Psoas muscle (tissue), 8 donors: ENCODE data around the gene DCTN3. TPM values are rescaled to one million over a fixed set of nuclear protein-coding genes. Genes with fewer than 3 reads are reported as not detected.

Experiments
- ATAC-seq, 4 donors: fragments of 200-7000 bp; cut with Tn5 transposase; one replicate each; pipeline ENCODE4 v1.9.1; 2020; ENCODE audit warnings: moderate library complexity in 3 of 4, mild to moderate bottlenecking in 2 of 4
- DNase-seq, 2 donors: peaks; one replicate each; pipeline ENCODE4 v3.0.0-alpha.2; 2020
- H3K27ac ChIP-seq: fragments of 200-600 bp; one replicate; pipeline ENCODE4 v1.8.0; 2022
- H3K27me3 ChIP-seq, 3 donors: fragments of 200-600 bp in 1 of 3; one replicate each; pipeline versions ENCODE4 v1.6.1 to v1.8.0; 2013 to 2022; ENCODE audit warnings: low read length in 2 of 3, mild to moderate bottlenecking in 2 of 3, moderate library complexity in 1 of 3; ENCODE audit not compliant: insufficient read depth in 3 of 3
- H3K36me3 ChIP-seq, 2 donors: fragments of 200-600 bp in 1 of 2; one replicate each; pipeline versions ENCODE4 v1.6.1 to v1.8.0; 2013 to 2022; ENCODE audit warnings: low read depth in 1 of 2, mild to moderate bottlenecking in 1 of 2, moderate library complexity in 1 of 2; ENCODE audit not compliant: insufficient read depth in 1 of 2
- H3K4me1 ChIP-seq: fragments of 200-600 bp; one replicate; pipeline ENCODE4 v1.8.0; 2022
- H3K4me3 ChIP-seq: fragments of 200-600 bp; one replicate; pipeline ENCODE4 v1.8.0; 2022; ENCODE audit warnings: mild to moderate bottlenecking
- H3K9me3 ChIP-seq: fragments of 200-600 bp; one replicate; pipeline ENCODE4 v1.8.0; 2022
- WGBS, 3 donors: extraction: QIAGEN DNeasy Blood & Tissue Kit; methylation state at CpG; one replicate each; pipeline versions ENCODE4 v1.1.6 to v1.1.7; 2013; 5-methylcytosine and 5-hydroxymethylcytosine counted together
- intact Hi-C, 2 donors: fragments of 100-400 bp; cut with DNase I; formaldehyde crosslinking; loops; one replicate each; pipeline versions ENCODE4 v1.11.0 to v1.14.2; 2022
- polyA plus RNA-seq, 3 donors: library from polyadenylated mRNA; stranded (reverse); fragments of 200-250 nt; gene quantifications; one replicate each; pipeline ENCODE4 v1.2.3, GENCODE V29; 2013
- total RNA-seq, 4 donors: library from RNA; stranded (reverse); fragmentation: NEBNext Ultra II Directional in 2 of 4; extraction: Animal tissue kit (Norgen Biotek cat#: 25700) in 2 of 4; gene quantifications; one replicate each; pipeline versions ENCODE4 v1.2.1 to v1.2.4, GENCODE V29; 2021 to 2023
- TF ChIP-seq, protein P1 (sequence below): fragments of 200-600 bp; IDR thresholded peaks from one replicate; pipeline ENCODE4 v1.8.0; 2022; ENCODE audit warnings: antibody characterized with exemption
- donor health status: healthy with polysubstance abuse.
- donor health status: DM: no; HTN: no; CAD: no; lungs with moderate emphysema.
- donor health status: Bipolar disorder and iron deficiency.
- donor health status: healthy.
- donor health status: DM: yes; HTN: yes; CAD: no.
- donor health status: DM: no; HTN: no; CAD: no.
- donor health status: DM: no; HTN: no; CAD: no.
- donor health status: DM: yes; HTN: yes; CAD: no.

The DCTN3 gene
- total and polyA plus RNA-seq, 7 donors = 52.7 to 109 (median 95.8) TPM

DNA sequence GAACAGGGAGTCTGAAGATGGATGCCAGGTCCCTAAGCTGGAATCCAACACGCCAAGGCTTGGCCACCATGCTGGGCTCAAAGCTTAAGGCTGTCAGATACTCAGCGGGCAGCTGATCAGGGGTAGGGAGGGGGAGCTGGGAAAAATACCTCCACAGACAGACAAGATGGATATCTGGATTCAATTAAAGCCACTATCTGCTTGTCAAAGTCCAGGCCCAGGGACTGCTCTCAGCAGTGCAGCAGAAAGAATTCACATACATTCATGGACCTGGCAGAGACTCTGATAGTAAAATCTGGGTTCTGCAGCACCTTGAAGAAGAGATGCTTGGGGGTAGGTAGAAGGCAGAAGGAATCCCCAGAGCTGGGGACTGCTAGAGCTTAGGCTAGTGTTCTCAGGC, 5.2 kb downstream of the DCTN3 start:
- Histone ChIP-seq H3K4me3 (no peak overlapping the region), H3K36me3 (peaks cover 3 to 57% of the 10 kb centered on the region in 2 donors), H3K27me3 (no peaks in the 10 kb centered on the region), H3K27ac (no peak overlapping the region), H3K4me1 (peaks cover 30% of the 10 kb centered on the region), H3K9me3 (no peaks in the 10 kb centered on the region)
- DNase-seq (no peak), ATAC-seq (no peak)
- intact Hi-C loops = no loop called here
- TF ChIP-seq, protein P1, sequence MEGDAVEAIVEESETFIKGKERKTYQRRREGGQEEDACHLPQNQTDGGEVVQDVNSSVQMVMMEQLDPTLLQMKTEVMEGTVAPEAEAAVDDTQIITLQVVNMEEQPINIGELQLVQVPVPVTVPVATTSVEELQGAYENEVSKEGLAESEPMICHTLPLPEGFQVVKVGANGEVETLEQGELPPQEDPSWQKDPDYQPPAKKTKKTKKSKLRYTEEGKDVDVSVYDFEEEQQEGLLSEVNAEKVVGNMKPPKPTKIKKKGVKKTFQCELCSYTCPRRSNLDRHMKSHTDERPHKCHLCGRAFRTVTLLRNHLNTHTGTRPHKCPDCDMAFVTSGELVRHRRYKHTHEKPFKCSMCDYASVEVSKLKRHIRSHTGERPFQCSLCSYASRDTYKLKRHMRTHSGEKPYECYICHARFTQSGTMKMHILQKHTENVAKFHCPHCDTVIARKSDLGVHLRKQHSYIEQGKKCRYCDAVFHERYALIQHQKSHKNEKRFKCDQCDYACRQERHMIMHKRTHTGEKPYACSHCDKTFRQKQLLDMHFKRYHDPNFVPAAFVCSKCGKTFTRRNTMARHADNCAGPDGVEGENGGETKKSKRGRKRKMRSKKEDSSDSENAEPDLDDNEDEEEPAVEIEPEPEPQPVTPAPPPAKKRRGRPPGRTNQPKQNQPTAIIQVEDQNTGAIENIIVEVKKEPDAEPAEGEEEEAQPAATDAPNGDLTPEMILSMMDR = no peak
- WGBS, 3 donors = 71 to 93% (median 75%) methylated on average over 2 of the region's 2 CpGs

DNA sequence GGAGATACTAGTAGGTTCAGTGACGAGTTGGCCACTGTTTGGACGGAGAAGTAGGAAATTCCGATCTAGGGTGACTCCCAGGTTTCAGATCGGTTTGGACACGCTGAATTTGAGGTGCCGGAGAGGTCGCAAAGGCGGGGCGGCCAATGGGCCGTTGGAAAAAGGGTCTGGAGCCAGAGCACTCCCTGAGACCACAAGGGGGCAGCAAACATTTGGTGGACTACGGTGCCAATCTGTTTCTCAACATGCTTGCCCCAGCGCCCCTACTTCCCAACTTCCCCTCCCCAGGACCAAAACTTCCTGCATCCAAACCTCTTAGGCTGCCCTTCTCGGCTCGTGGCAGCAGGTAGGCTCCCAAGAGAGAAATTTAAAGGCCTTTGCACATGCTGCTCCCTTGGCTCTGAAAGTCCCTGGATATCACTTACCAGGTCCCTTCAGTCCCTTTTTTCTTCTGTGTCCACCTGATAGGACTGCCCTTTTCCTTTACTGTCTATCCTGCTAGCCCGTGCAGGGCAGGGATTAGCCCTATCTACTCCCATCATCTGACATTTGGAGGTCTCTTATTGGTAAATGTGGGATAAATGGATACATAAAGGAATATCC, 7.4 kb downstream of the DCTN3 start:
- peak; percentile 62 to 82 (median 71) for ATAC-seq
- H3K27ac ChIP-seq = peak overlapping the region; percentile 84
- 1 to 2% (median 1%) methylated on average over 15 of the region's 15 CpGs for WGBS, 3 donors

DNA sequence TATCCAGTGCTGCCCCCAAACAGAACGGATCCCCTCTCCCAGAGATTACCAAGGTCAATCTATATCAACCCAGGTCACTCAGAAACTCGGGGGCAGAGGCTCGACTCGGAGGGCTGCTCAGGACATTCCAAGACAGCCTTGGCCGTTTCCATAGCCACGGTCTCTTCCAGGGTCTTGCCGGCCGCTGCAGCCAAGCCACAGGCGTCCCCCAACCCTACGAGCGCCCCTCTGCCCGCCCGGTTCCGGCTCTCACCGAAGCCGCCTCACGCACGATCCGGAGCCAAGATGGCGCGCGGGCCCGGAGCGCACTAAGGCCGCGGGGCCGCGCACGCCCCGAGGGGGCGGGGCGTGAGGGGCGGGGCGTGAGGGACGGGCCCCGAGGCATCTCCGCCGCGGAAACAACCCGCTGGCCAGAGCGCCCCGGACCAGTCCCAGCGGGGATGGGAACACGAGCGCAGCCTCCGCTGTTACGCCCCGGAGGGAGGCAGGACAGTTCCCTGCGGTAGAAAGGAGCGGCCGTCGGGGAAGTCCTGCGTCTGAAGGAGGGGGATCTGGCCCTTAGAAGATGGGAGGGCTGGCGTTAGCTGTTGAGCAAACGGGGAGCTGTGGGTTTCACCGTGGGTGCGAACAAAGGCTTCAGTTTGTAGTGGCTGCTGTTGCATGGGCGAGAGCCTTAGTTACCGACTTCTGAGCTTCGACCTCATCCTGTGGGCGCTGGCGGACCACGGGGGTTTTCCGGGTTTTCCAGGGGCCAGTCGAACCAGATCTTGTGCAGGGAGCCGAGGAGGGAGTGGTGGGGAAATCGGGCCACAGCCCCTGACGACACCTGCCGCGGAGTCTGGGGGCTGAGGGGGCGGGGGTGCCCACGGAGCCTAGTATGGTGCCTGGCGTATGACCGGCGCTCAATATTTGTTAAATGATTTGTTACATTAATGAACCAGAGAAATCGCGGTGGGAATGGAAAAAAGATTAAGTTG, 8.2 kb downstream of the DCTN3 start, which contains the start of gene RPP25L:
RPP25L (minus strand) TSS at position 287 of the 977 bp plus-strand sequence. CDS start 801 bp downstream, outside the sequence.
- TF ChIP-seq, protein P1 = no peak
- peaks cover 26% of the 10 kb centered on the region for H3K4me1 ChIP-seq
- H3K36me3 ChIP-seq = peaks cover 3 to 41% of the 10 kb centered on the region in 2 donors
- 0 to 1% (median 1%) methylated on average over 61 to 77 of the region's 77 CpGs for WGBS, 3 donors
- intact Hi-C loops = loop anchor here in 1 of 2 donors (5.0 kb wide), 1 partner anchor 90 kb away; no protein-coding TSS in a partner anchor
- peak within 1 kb of the TSS; percentile 84 for H3K27ac ChIP-seq
- H3K4me3 ChIP-seq = peak within 1 kb of the TSS; percentile 73
- H3K9me3 ChIP-seq = no peaks in the 10 kb centered on the region
- ATAC-seq (peak; percentile 92 to 96 (median 95)), DNase-seq (peak; percentile 90 to 91)
- no peaks in the 10 kb centered on the region for H3K27me3 ChIP-seq

More for the DNA sequence above, 7.4 kb downstream of the DCTN3 start:
- TF ChIP-seq, protein P1 = peak; percentile 82
- H3K4me1 ChIP-seq = peaks cover 26% of the 10 kb centered on the region
- DNase-seq = peak; percentile 75 to 84
- H3K4me3 ChIP-seq = peak overlapping the region; percentile 73
- H3K36me3 ChIP-seq = peaks cover 3 to 48% of the 10 kb centered on the region in 2 donors
- H3K9me3 ChIP-seq = no peaks in the 10 kb centered on the region
- intact Hi-C loops = loop anchor here in 1 of 2 donors (1.0 to 5.0 kb wide), 2 partner anchors 19 to 89 kb away; no protein-coding TSS in a partner anchor
- no peaks in the 10 kb centered on the region for H3K27me3 ChIP-seq

DNA sequence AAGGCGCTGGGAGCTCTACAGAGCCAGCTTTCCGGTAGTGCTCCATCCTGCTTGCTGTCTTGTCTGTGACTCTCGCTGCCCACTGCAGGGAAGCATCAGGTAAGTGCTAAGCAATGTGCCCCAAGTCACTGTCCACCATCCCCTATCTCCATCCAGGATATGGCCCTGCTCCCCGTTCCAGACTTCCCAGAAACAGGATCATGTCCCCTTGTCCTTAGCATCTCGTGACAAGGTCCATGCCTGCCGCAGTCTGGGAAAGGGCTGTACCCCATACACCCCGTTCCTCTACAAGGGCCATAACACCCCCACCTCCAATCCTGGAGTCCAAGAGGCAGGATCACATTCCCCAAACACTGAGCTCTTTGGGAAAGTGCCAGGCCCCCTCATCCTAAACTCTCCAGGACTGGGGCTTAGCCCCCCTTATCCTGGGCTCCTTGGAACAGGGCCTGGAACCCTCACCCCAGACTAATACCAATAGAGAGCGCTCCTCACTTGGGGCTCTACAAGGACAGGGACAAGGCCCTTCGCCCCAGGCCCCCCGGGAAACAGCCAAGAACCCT, 9.0 kb downstream of the DCTN3 start:
- 22 to 49% (median 31%) methylated on average over 10 of the region's 10 CpGs for WGBS, 3 donors
- H3K4me3 ChIP-seq = peak overlapping the region; percentile 73
- DNase-seq = peak in 1 of 2 donors; percentile 62
- peak overlapping the region; percentile 84 for H3K27ac ChIP-seq
- ATAC-seq = peak; percentile 28 to 50 (median 34)
- H3K27me3 ChIP-seq = no peaks in the 10 kb centered on the region
- TF ChIP-seq, protein P1 = no peak
- no peaks in the 10 kb centered on the region for H3K9me3 ChIP-seq
- intact Hi-C loops = loop anchor here in 1 of 2 donors (5.0 kb wide), 1 partner anchor 91 kb away; no protein-coding TSS in a partner anchor
- peaks cover 3 to 33% of the 10 kb centered on the region in 2 donors for H3K36me3 ChIP-seq
- H3K4me1 ChIP-seq = peaks cover 26% of the 10 kb centered on the region
